OCI-LY7 (cell line): ENCODE results near the gene NPC1. TPM values are rescaled to one million over a fixed set of nuclear protein-coding genes. Genes with fewer than 3 reads are reported as not detected.

Source experiments
- BruUV-seq: library from RNA; stranded (reverse); fragments of 400-500 nt; replicated peaks from 2 replicates; lab custom pipeline; 2021; lab: Mats Ljungman, UMichigan
- CTCF ChIA-PET: fragments of 300-600 bp; sonication (Branson Sonifier 250); formaldehyde crosslinking; loops from one replicate; lab custom pipeline; 2022; ENCODE audit warnings: antibody characterized with exemption; ENCODE audit not compliant: unreplicated experiment; lab: Charles Lee
- POLR2A ChIA-PET: fragments of 300-600 bp; sonication (Branson Sonifier 250); formaldehyde crosslinking; loops from one replicate; lab custom pipeline; 2022; ENCODE audit warnings: antibody characterized with exemption; lab: Charles Lee
- DNase-seq: peaks from one replicate; pipeline ENCODE4 v3.0.0-alpha.2; 2015; ENCODE audit warnings: low spot score
- H2AFZ ChIP-seq: fragments of 200-600 bp; sonication (generic), shearing (Covaris generic); 2 replicates; pipeline ENCODE4 v1.6.1; 2014; ENCODE audit warnings: mild to moderate bottlenecking, antibody characterized with exemption, low read length, moderate library complexity
- H3K27ac ChIP-seq: fragments of 200-600 bp; sonication (generic); 2 replicates; pipeline ENCODE4 v1.5.1; 2014; ENCODE audit warnings: mixed run types, low read depth, mild to moderate bottlenecking, moderate library complexity, low read length, inconsistent platforms; ENCODE audit not compliant: poor library complexity, severe bottlenecking
- H3K36me3 ChIP-seq: fragments of 200-600 bp; sonication (generic); 2 replicates; pipeline ENCODE4 v1.6.1; 2014; ENCODE audit warnings: mild to moderate bottlenecking, antibody characterized with exemption, low read length, moderate library complexity, mixed read lengths; ENCODE audit not compliant: insufficient read depth
- H3K4me1 ChIP-seq: fragments of 200-600 bp; sonication (generic); 2 replicates; pipeline ENCODE4 v1.5.1; 2014; ENCODE audit warnings: mild to moderate bottlenecking, low read length; ENCODE audit not compliant: insufficient read depth, poor library complexity, severe bottlenecking
- H3K4me2 ChIP-seq: fragments of 200-600 bp; sonication (generic); 2 replicates; pipeline ENCODE4 v1.6.1; 2014; ENCODE audit warnings: mild to moderate bottlenecking, low read length
- H3K4me3 ChIP-seq: fragments of 200-600 bp; sonication (generic); 2 replicates; pipeline ENCODE4 v1.5.1; 2014; ENCODE audit warnings: mild to moderate bottlenecking, low read depth, low read length; ENCODE audit not compliant: poor library complexity, severe bottlenecking
- H3K79me2 ChIP-seq: fragments of 200-600 bp; sonication (generic); 2 replicates; pipeline ENCODE4 v1.6.1; 2016; ENCODE audit warnings: low read depth, mild to moderate bottlenecking, low read length, moderate library complexity, mixed read lengths; ENCODE audit not compliant: insufficient read depth
- H3K9me2 ChIP-seq: fragments of 200-600 bp; sonication (generic); 2 replicates; pipeline ENCODE4 v1.6.1; 2016; ENCODE audit warnings: mild to moderate bottlenecking, low read length, mixed read lengths; ENCODE audit not compliant: insufficient read depth
- H3K9me3 ChIP-seq: fragments of 200-600 bp; sonication (generic); 2 replicates; pipeline ENCODE4 v1.6.1; 2014; ENCODE audit warnings: mild to moderate bottlenecking, mixed run types, low read length, mixed read lengths
- H4K20me1 ChIP-seq: fragments of 200-600 bp; sonication (generic); 2 replicates; pipeline ENCODE4 v1.6.1; 2014; ENCODE audit warnings: mild to moderate bottlenecking, antibody characterized with exemption, low read length, moderate library complexity, mixed read lengths; ENCODE audit not compliant: insufficient read depth
- EZH2phosphoT487 ChIP-seq: fragments of 200-600 bp; sonication (generic); IDR thresholded peaks from 2 replicates; pipeline ENCODE4 v1.6.1; 2018; ENCODE audit warnings: low read depth, borderline replicate concordance, mild to moderate bottlenecking, mixed run types, antibody characterized with exemption, low read length, moderate library complexity, mixed read lengths
- intact Hi-C: fragments of 100-400 bp; cut with micrococcal nuclease; formaldehyde crosslinking; loops from one replicate; pipeline ENCODE4 v1.10.0; 2022; ENCODE audit not compliant: unreplicated experiment
- total RNA-seq, 2 experiments: library from RNA; depleted of rRNA in 1 of 2; stranded (reverse); fragments of >200 nt in 1 of 2; shearing (Covaris generic) in 1 of 2; gene quantifications; 2 replicates each; pipeline ENCODE4 v1.2.3, GENCODE V29; 2014 to 2022
- TF ChIP-seq, protein P1 (sequence below): fragments of 200-600 bp; sonication (generic); conservative IDR thresholded peaks from 2 replicates; pipeline ENCODE4 v1.5.1; 2014; ENCODE audit warnings: mild to moderate bottlenecking, antibody characterized with exemption, low read length, moderate library complexity, mixed read lengths

Gene NPC1
- total RNA-seq, 2 experiments from 2014 or later = 26.0 to 38.9 TPM

DNA sequence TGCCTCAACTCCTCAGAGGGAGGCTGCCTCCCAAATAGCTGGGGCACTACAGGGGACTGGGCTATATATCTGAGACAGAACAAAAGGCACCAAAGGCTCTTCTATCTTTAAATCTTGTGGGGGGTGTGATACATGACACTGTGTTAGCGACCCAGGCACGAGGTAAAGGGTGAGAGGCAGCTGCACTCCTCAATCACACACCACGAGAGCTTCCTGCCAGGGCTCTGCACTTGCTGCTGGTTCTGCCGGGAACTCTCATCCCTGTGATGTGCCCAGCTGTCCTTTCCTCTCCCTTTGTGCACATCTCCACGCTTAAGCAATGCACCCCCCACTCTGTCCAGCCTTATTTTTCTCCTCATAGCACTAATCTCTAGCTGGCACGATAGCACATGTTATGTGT lies 32.4 kb downstream of the NPC1 start:
- H2AFZ ChIP-seq = no peak overlapping the region
- no peak overlapping the region for H3K4me3 ChIP-seq
- TF ChIP-seq, protein P1, sequence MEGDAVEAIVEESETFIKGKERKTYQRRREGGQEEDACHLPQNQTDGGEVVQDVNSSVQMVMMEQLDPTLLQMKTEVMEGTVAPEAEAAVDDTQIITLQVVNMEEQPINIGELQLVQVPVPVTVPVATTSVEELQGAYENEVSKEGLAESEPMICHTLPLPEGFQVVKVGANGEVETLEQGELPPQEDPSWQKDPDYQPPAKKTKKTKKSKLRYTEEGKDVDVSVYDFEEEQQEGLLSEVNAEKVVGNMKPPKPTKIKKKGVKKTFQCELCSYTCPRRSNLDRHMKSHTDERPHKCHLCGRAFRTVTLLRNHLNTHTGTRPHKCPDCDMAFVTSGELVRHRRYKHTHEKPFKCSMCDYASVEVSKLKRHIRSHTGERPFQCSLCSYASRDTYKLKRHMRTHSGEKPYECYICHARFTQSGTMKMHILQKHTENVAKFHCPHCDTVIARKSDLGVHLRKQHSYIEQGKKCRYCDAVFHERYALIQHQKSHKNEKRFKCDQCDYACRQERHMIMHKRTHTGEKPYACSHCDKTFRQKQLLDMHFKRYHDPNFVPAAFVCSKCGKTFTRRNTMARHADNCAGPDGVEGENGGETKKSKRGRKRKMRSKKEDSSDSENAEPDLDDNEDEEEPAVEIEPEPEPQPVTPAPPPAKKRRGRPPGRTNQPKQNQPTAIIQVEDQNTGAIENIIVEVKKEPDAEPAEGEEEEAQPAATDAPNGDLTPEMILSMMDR = no peak
- TF ChIP-seq EZH2phosphoT487 = no peak
- H4K20me1 ChIP-seq = no peaks in the 10 kb centered on the region
- H3K36me3 ChIP-seq = peaks cover 83% of the 10 kb centered on the region
- DNase-seq = no peak
- CTCF ChIA-PET = interaction anchor here (0.5 kb wide), 1 partner anchor 60 kb away, joined by 3 read pairs; no protein-coding TSS in a partner anchor
- POLR2A ChIA-PET = interaction anchor here (0.5 to 1.0 kb wide), 3 partner anchors 17 to 371 kb away, joined by 3 to 4 read pairs (median 3); no protein-coding TSS in a partner anchor
- intact Hi-C loops = no loop called here
- H3K79me2 ChIP-seq = no peaks in the 10 kb centered on the region
- no peak overlapping the region for H3K4me2 ChIP-seq
- no peaks in the 10 kb centered on the region for H3K4me1 ChIP-seq
- BruUV-seq = no TSS peak
- H3K9me3 ChIP-seq = no peaks in the 10 kb centered on the region
- H3K27ac ChIP-seq = no peak overlapping the region
- no peaks in the 10 kb centered on the region for H3K9me2 ChIP-seq

DNA sequence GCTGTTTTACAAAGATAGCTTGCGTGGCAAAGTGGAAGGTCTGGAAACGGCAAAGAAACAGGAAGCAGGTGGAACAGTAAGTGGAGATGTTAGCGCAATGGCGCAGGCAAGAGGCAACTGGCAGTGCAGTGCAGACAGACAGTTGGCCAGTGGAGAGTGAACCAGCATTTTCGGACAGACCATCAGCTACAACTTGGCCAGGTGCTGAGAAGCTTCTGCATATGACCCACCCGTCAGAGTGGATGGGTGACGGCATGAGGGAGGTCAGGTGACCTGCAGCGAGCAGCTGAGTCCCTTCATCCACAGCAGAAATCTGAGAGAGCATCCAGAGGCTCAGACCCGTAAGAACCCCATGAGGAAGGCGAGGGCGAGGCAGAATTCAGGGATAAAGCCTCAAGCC lies 33.8 kb downstream of the NPC1 start:
- POLR2A ChIA-PET = no interaction called here
- CTCF ChIA-PET = no interaction called here

DNA sequence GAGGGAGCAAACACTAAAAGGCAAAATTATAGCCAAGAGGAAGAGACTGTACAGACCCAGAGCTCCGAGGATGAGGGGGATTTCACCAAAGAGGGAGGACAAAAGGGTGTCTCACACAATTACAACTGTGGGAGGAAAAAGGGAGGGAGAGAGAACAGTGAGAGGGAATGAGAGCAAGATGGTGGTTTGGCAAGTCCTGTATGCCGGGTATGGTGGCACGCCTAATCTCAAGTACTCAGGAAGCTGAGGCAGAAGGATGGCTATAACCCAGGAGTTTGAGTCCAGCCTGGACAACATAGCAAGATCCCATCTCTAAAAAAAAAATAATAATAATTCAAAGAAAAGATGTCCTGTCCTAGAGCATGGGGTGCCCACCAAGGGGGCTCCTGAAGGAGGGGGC lies 34.3 kb downstream of the NPC1 start:
- no peaks in the 10 kb centered on the region for H3K79me2 ChIP-seq
- H2AFZ ChIP-seq = no peak overlapping the region
- H3K9me3 ChIP-seq = no peaks in the 10 kb centered on the region
- DNase-seq = no peak
- H3K36me3 ChIP-seq = peaks cover 87% of the 10 kb centered on the region
- no peaks in the 10 kb centered on the region for H3K4me1 ChIP-seq
- H4K20me1 ChIP-seq = no peaks in the 10 kb centered on the region
- TF ChIP-seq, protein P1 = no peak
- ChIA-PET CTCF (no interaction called here), POLR2A (interaction anchor here (0.6 kb wide), 1 partner anchor 505 kb away, joined by 3 read pairs; no protein-coding TSS in a partner anchor)
- no peak overlapping the region for H3K4me3 ChIP-seq
- no peaks in the 10 kb centered on the region for H3K9me2 ChIP-seq
- intact Hi-C loops = no loop called here
- no TSS peak for BruUV-seq
- no peak overlapping the region for H3K4me2 ChIP-seq
- no peak overlapping the region for H3K27ac ChIP-seq

More for the DNA sequence above, 33.8 kb downstream of the NPC1 start:
- Histone ChIP-seq H3K9me2 (no peaks in the 10 kb centered on the region), H3K9me3 (no peaks in the 10 kb centered on the region), H3K4me2 (no peak overlapping the region), H3K27ac (no peak overlapping the region), H2AFZ (no peak overlapping the region), H3K4me1 (no peaks in the 10 kb centered on the region), H4K20me1 (no peaks in the 10 kb centered on the region), H3K79me2 (no peaks in the 10 kb centered on the region), H3K4me3 (no peak overlapping the region), H3K36me3 (peaks cover 86% of the 10 kb centered on the region)
- intact Hi-C loops = no loop called here
- TF ChIP-seq, protein P1 = no peak
- no peak for TF ChIP-seq EZH2phosphoT487
- no TSS peak for BruUV-seq
- DNase-seq = no peak
